Urothelium cell line (cell line): ENCODE results near the gene PALD1.

ENCODE experiments used
- DNase-seq: peaks from one replicate; pipeline ENCODE4 v3.0.0; 2011; ENCODE audit warnings: low spot score, mixed read lengths
- FAIRE-seq: peaks from 2 replicates; lab custom pipeline; 2011; peaks lifted over from hg19 to GRCh38; lab: Jason Lieb, UNC

Gene PALD1

GRCh38 chr10:70551466-70551865 is 72.9 kb downstream of the PALD1 start:
- DNase-seq (no peak), FAIRE-seq (no peak)

- no peak for DNase-seq
- FAIRE-seq: no peak
Measured at GRCh38 chr10:70551971-70552422, 73.4 kb downstream of the PALD1 start.

- DNase-seq: no peak
- no peak for FAIRE-seq
Measured at GRCh38 chr10:70552586-70552985, 74.0 kb downstream of the PALD1 start.

- FAIRE-seq (no peak), DNase-seq (no peak)
Measured at GRCh38 chr10:70555371-70555770, 76.8 kb downstream of the PALD1 start.

- DNase-seq: no peak
- FAIRE-seq: no peak
Measured at GRCh38 chr10:70557086-70557845, 78.7 kb downstream of the PALD1 start.

GRCh38 chr10:70557876-70558275 is 79.3 kb downstream of the PALD1 start:
- DNase-seq (no peak), FAIRE-seq (no peak)

- FAIRE-seq (peak; percentile 50), DNase-seq (no peak)
Measured at GRCh38 chr10:70558295-70558694, 79.7 kb downstream of the PALD1 start.

- DNase-seq (peak; percentile 90), FAIRE-seq (peak; percentile 97)
Measured at GRCh38 chr10:70558871-70559810, 80.6 kb downstream of the PALD1 start.

- DNase-seq (no peak), FAIRE-seq (no peak)
Measured at GRCh38 chr10:70559861-70560260, 81.3 kb downstream of the PALD1 start.

GRCh38 chr10:70560511-70560941 is 82.0 kb downstream of the PALD1 start:
- FAIRE-seq (no peak), DNase-seq (no peak)

- DNase-seq: no peak
- FAIRE-seq: no peak
Measured at GRCh38 chr10:70561070-70561469, 82.5 kb downstream of the PALD1 start.

- FAIRE-seq: peak; percentile 9
- no peak for DNase-seq
Measured at GRCh38 chr10:70561558-70561957, 83.0 kb downstream of the PALD1 start.

- FAIRE-seq: peak; percentile 20
- no peak for DNase-seq
Measured at GRCh38 chr10:70562036-70562755, 83.6 kb downstream of the PALD1 start.

- no peak for FAIRE-seq
Measured at GRCh38 chr10:70563230-70563629, 84.7 kb downstream of the PALD1 start.

GRCh38 chr10:70564113-70564725 is 85.7 kb downstream of the PALD1 start:
- DNase-seq (no peak), FAIRE-seq (peak; percentile 66)

More at GRCh38 chr10:70563230-70563629, 84.7 kb downstream of the PALD1 start:
- DNase-seq: no peak

- no peak for DNase-seq
- peak; percentile 72 for FAIRE-seq
Measured at GRCh38 chr10:70564901-70565351, 86.4 kb downstream of the PALD1 start.

- DNase-seq: no peak
- no peak for FAIRE-seq
Measured at GRCh38 chr10:70565556-70566514, 87.3 kb downstream of the PALD1 start.

- FAIRE-seq: no peak
Measured at GRCh38 chr10:70566515-70567290, 88.1 kb downstream of the PALD1 start.

GRCh38 chr10:70567603-70568002 is 89.0 kb downstream of the PALD1 start:
- FAIRE-seq (no peak), DNase-seq (no peak)

More at GRCh38 chr10:70566515-70567290, 88.1 kb downstream of the PALD1 start:
- no peak for DNase-seq
